Measurements from ENCODE around the gene WNT4. TPM values are rescaled to one million over a fixed set of nuclear protein-coding genes. Genes with fewer than 3 reads are reported as not detected.
A peak's percentile ranks its signal among the peaks of the same experiment; 100 is the strongest.
"Not testable (repeated sequence)": the region's sequence is repeated elsewhere in the genome, so short reads cannot be mapped to it uniquely, and the experiment has no call there.

Gene WNT4
- total and polyA plus RNA-seq, 9 of the 15 experiments (the other 6 are each of a cell fraction or from before 2014, with no cell fraction given): 0.01 TPM; not detected in 8

- Histone ChIP-seq H3K4me1 (replicated peaks in 1 of 2; ENCODE audit: control insufficient read depth in 2 of 2, insufficient read depth in 2 of 2, low read length in 2 of 2) (peaks cover 0 to 5% of the 10 kb centered on the region in 2 experiments; a peak in 1 of 5 replicates), H4K20me1 (replicated peaks; ENCODE audit: control insufficient read depth, insufficient read depth, low read length) (peaks cover 8% of the 10 kb centered on the region; the same call in 1 of the 2 replicates), H3K36me3 (ENCODE audit: control insufficient read depth, insufficient read depth, low read length) (peaks cover 84% of the 10 kb centered on the region), H3K9me3 (replicated peaks; ENCODE audit: control insufficient read depth, insufficient read depth, low read depth, low read length) (no peaks in the 10 kb centered on the region), H3K4me2 (ENCODE audit: insufficient read depth, low read length) (no peak overlapping the region), H3K27me3 (ENCODE audit: control insufficient read depth in 2 of 2, insufficient read depth in 2 of 2, low read length in 2 of 2) (no peaks in the 10 kb centered on the region), H2AFZ (ENCODE audit: low read depth, low read length) (no peak overlapping the region), H3K27ac (ENCODE audit: extremely low read depth, low read depth, low read length) (no peak overlapping the region), H3K4me3 (no peak overlapping the region), H3K79me2 (ENCODE audit: control insufficient read depth, insufficient read depth, low read length) (peaks cover 36% of the 10 kb centered on the region), H3K9ac (ENCODE audit: insufficient read depth in 1 of 2, low read depth in 2 of 2, low read length in 2 of 2) (no peak overlapping the region), H3K9me1 (ENCODE audit: control insufficient read depth, insufficient read depth, low read length) (peaks cover 3% of the 10 kb centered on the region)
- no peak for FAIRE-seq
- POLR2A ChIA-PET: interaction anchor here (0.6 to 2.2 kb wide), 7 partner anchors 10 to 69 kb away, joined by 3 to 8 read pairs (median 3); no protein-coding TSS in a partner anchor
- DNase-seq (ENCODE audit: extremely low read depth in 1 of 4, low spot score in 3 of 4): no peak
- no TSS peak for BruUV-seq (replicated peaks)
- no peak for ATAC-seq
- CTCF ChIA-PET (ENCODE audit: low intra/inter-chr PET ratio): no interaction called here
- in situ Hi-C loops (cut with MboI) (no loop called here), intact Hi-C loops (cut with micrococcal nuclease) (no loop called here)
- WGBS (ENCODE audit: insufficient coverage, low coverage, missing lambda C conversion rate): 85% methylated on average over 1 of the region's 1 CpG
- TF ChIP-seq SUPT5H (IDR thresholded peaks at IDR 0.05): 0 out of 2 replicates have a peak, but pooled peaks have one; percentile 48
- TF ChIP-seq MTA2 (IDR thresholded peaks at IDR 0.05; ENCODE audit: low read depth): no peak
- peak; percentile 54; the same call in 1 of the 2 replicates for TF ChIP-seq POLR2A (conservative IDR thresholded peaks at IDR 0.05)
- TF ChIP-seq JUND (IDR thresholded peaks at IDR 0.05; ENCODE audit: borderline replicate concordance, low read depth, low read length): no peak
- TF ChIP-seq JUND (tag; IDR thresholded peaks at IDR 0.05; ENCODE audit: borderline replicate concordance, low read depth, low read length): no peak
- TF ChIP-seq, protein P1, sequence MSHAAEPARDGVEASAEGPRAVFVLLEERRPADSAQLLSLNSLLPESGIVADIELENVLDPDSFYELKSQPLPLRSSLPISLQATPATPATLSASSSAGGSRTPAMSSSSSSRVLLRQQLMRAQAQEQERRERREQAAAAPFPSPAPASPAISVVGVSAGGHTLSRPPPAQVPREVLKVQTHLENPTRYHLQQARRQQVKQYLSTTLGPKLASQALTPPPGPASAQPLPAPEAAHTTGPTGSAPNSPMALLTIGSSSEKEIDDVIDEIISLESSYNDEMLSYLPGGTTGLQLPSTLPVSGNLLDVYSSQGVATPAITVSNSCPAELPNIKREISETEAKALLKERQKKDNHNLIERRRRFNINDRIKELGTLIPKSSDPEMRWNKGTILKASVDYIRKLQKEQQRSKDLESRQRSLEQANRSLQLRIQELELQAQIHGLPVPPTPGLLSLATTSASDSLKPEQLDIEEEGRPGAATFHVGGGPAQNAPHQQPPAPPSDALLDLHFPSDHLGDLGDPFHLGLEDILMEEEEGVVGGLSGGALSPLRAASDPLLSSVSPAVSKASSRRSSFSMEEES (CRISPR knock-in tag; IDR thresholded peaks at IDR 0.05): peak; percentile 47
Measured at GRCh38 chr1:22093513-22093912, 49.4 kb downstream of the WNT4 start.

DNA sequence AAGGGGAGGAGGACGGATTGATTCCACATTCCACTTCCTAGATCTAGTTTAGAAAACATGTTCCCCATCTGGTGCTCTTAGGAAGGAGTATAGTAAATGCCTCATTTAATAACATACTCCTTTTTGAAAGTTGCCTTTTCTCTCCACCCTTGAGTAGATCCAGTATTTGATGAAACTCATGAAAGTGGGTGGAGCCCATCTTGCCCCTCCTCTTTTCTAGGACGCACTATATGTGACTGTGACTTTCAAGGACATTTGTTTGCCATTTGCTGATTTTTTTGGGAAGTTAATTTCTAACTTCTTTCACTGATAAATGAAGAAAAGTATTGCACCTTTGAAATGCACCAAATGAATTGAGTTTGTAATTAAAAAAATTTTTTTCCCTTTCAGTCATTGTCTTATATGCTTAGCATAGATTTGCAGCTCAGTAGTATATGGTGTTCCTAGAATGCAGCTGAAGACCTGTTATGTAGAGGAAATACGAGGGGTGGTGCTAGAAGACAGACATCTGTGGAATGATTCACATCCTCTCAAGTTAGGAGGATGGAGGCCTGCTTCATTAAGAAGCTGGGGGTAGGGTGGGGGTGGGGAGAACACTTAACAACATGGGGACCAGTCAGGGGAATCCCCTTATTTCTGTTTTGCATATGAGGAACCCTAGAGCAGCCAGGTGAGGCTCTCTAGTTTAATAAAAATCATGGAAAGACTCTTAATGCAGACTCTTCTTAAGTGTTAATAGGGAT is 50.7 kb downstream of the WNT4 start:
- H3K9ac ChIP-seq (ENCODE audit: insufficient read depth in 1 of 2, low read depth in 2 of 2, low read length in 2 of 2); DNase-seq (ENCODE audit: extremely low read depth in 1 of 4, low spot score in 3 of 4); H3K27me3 ChIP-seq (ENCODE audit: control insufficient read depth in 2 of 2, insufficient read depth in 2 of 2, low read length in 2 of 2); H2AFZ ChIP-seq (ENCODE audit: low read depth, low read length); H3K27ac ChIP-seq (ENCODE audit: extremely low read depth, low read depth, low read length); H3K9me3 ChIP-seq (replicated peaks; ENCODE audit: control insufficient read depth, insufficient read depth, low read depth, low read length); intact Hi-C loops (cut with micrococcal nuclease); FAIRE-seq; H3K9me1 ChIP-seq (ENCODE audit: control insufficient read depth, insufficient read depth, low read length); ATAC-seq; H3K4me3 ChIP-seq; H3K4me1 ChIP-seq (replicated peaks in 1 of 2; ENCODE audit: control insufficient read depth in 2 of 2, insufficient read depth in 2 of 2, low read length in 2 of 2); in situ Hi-C loops (cut with MboI); CTCF ChIA-PET (ENCODE audit: low intra/inter-chr PET ratio); H3K4me2 ChIP-seq (ENCODE audit: insufficient read depth, low read length): not testable (repeated sequence)
- Histone ChIP-seq H3K36me3 (ENCODE audit: control insufficient read depth, insufficient read depth, low read length) (peaks cover 86% of the 10 kb centered on the region), H3K79me2 (ENCODE audit: control insufficient read depth, insufficient read depth, low read length) (peaks cover 49% of the 10 kb centered on the region), H4K20me1 (replicated peaks; ENCODE audit: control insufficient read depth, insufficient read depth, low read length) (peaks cover 13% of the 10 kb centered on the region)
- 69% methylated on average over 1 of the region's 3 CpGs for WGBS (ENCODE audit: insufficient coverage, low coverage, missing lambda C conversion rate)
- POLR2A ChIA-PET: interaction anchor here (1.4 to 2.2 kb wide), 3 partner anchors 10 to 16 kb away, joined by 3 to 8 read pairs (median 4); no protein-coding TSS in a partner anchor
- TSS peak; percentile 47 for BruUV-seq (replicated peaks)
